IMR-90 (cell line): ENCODE measurements around the gene CCL4. TPM values are rescaled to one million over a fixed set of nuclear protein-coding genes. Genes with fewer than 3 reads are reported as not detected.

Experiments used
- ATAC-seq: fragments of 200-7000 bp; cut with Tn5 transposase; 2 replicates; pipeline ENCODE4 v1.9.1; 2020; ENCODE audit warnings: low read depth, mild to moderate bottlenecking, moderate library complexity
- BruUV-seq: library from RNA; stranded (reverse); fragments of 400-500 nt; replicated peaks from 2 replicates; lab custom pipeline; 2021; lab: Mats Ljungman, UMichigan
- CTCF ChIA-PET: fragments of 300-600 bp; formaldehyde crosslinking; extraction: SDS; loops from one replicate; lab custom pipeline; 2021; ENCODE audit warnings: antibody characterized with exemption; lab: Yijun Ruan, JAX
- POLR2A ChIA-PET: fragments of 300-600 bp; sonication (Branson Sonifier 250); formaldehyde crosslinking; loops from one replicate; lab custom pipeline; 2022; ENCODE audit warnings: antibody characterized with exemption; ENCODE audit not compliant: unreplicated experiment; lab: Charles Lee
- DNase-seq: peaks from one replicate; pipeline ENCODE4 v3.0.0; 2013
- H2AFZ ChIP-seq: replicated peaks from 2 replicates; pipeline ENCODE3; 2013; ENCODE audit warnings: low read length, mild to moderate bottlenecking; ENCODE audit not compliant: poor library complexity
- H2AK5ac ChIP-seq: 2 replicates; pipeline ENCODE4 v1.6.1; 2013; ENCODE audit warnings: low read depth, low read length, inconsistent platforms
- H2AK9ac ChIP-seq: replicated peaks from 2 replicates; pipeline ENCODE3; 2013; ENCODE audit warnings: mild to moderate bottlenecking, low read depth, low read length, moderate library complexity; ENCODE audit not compliant: poor library complexity
- H2BK120ac ChIP-seq: 2 replicates; pipeline ENCODE4 v1.6.1; 2013; ENCODE audit warnings: low read depth, low read length, inconsistent platforms
- H2BK15ac ChIP-seq: 3 replicates; pipeline ENCODE4 v1.6.1; 2013; ENCODE audit warnings: low read depth, low read length, inconsistent platforms
- H2BK20ac ChIP-seq: 2 replicates; pipeline ENCODE4 v1.6.1; 2013; ENCODE audit warnings: low read depth, mild to moderate bottlenecking, inconsistent platforms, low read length, moderate library complexity
- H2BK5ac ChIP-seq: 2 replicates; pipeline ENCODE4 v1.6.1; 2013; ENCODE audit warnings: mild to moderate bottlenecking, low read depth, low read length, inconsistent platforms; ENCODE audit not compliant: poor library complexity, severe bottlenecking
- H3K14ac ChIP-seq: replicated peaks from 2 replicates; pipeline ENCODE4 v1.6.1; 2013; ENCODE audit warnings: low read depth, low read length, inconsistent platforms
- H3K18ac ChIP-seq: 2 replicates; pipeline ENCODE4 v1.6.1; 2013; ENCODE audit warnings: low read depth, low read length, control low read depth
- H3K23ac ChIP-seq: 2 replicates; pipeline ENCODE4 v1.6.1; 2013; ENCODE audit warnings: low read depth, low read length, inconsistent platforms
- H3K27ac ChIP-seq: 2 replicates; pipeline ENCODE4 v1.5.1; 2013; ENCODE audit warnings: mild to moderate bottlenecking, control low read depth, low read length; ENCODE audit not compliant: insufficient read depth
- H3K27me3 ChIP-seq: 2 replicates; pipeline ENCODE4 v1.6.1; 2013; ENCODE audit warnings: low read length; ENCODE audit not compliant: control insufficient read depth, insufficient read depth
- H3K36me3 ChIP-seq: 2 replicates; pipeline ENCODE4 v1.6.1; 2013; ENCODE audit warnings: low read length, mixed read lengths; ENCODE audit not compliant: control insufficient read depth, insufficient read depth
- H3K4ac ChIP-seq: 2 replicates; pipeline ENCODE4 v1.6.1; 2013; ENCODE audit warnings: low read depth, low read length, inconsistent platforms
- H3K4me1 ChIP-seq: 2 replicates; pipeline ENCODE4 v1.6.1; 2013; ENCODE audit warnings: low read length, mixed read lengths; ENCODE audit not compliant: control insufficient read depth, insufficient read depth
- H3K4me2 ChIP-seq: 2 replicates; pipeline ENCODE4 v1.6.1; 2013; ENCODE audit warnings: low read depth, mild to moderate bottlenecking, control low read depth, low read length, moderate library complexity
- H3K4me3 ChIP-seq: 2 replicates; pipeline ENCODE4 v1.5.1; 2013; ENCODE audit warnings: low read depth, mild to moderate bottlenecking, control low read depth, low read length, moderate library complexity; ENCODE audit not compliant: insufficient read depth
- H3K56ac ChIP-seq: 2 replicates; pipeline ENCODE4 v1.6.1; 2013; ENCODE audit warnings: low read length, inconsistent platforms; ENCODE audit not compliant: insufficient read depth; ENCODE audit errors: extremely low read depth
- H3K79me1 ChIP-seq, 2 experiments: 2 replicates each; pipeline ENCODE4 v1.6.1; 2013; ENCODE audit warnings: low read length in 2 of 2, inconsistent platforms in 1 of 2, low read depth in 1 of 2
- H3K9ac ChIP-seq: 2 replicates; pipeline ENCODE4 v1.6.1; 2013; ENCODE audit warnings: low read depth, low read length, control low read depth
- H3K9me1 ChIP-seq: 2 replicates; pipeline ENCODE4 v1.6.1; 2013; ENCODE audit warnings: low read length, inconsistent platforms; ENCODE audit not compliant: insufficient read depth
- H3K9me3 ChIP-seq: 2 replicates; pipeline ENCODE4 v1.6.1; 2013; ENCODE audit warnings: low read length; ENCODE audit not compliant: control insufficient read depth, insufficient read depth
- H4K20me1 ChIP-seq: 2 replicates; pipeline ENCODE4 v1.6.1; 2013; ENCODE audit warnings: low read length, inconsistent platforms; ENCODE audit not compliant: insufficient read depth
- H4K5ac ChIP-seq: 2 replicates; pipeline ENCODE4 v1.6.1; 2013; ENCODE audit warnings: mild to moderate bottlenecking, low read depth, low read length, control low read depth
- H4K8ac ChIP-seq, 2 experiments: 2 replicates each; pipeline ENCODE4 v1.6.1; 2013; ENCODE audit warnings: low read depth in 2 of 2, low read length in 2 of 2, control low read depth in 1 of 2, inconsistent platforms in 1 of 2
- H4K91ac ChIP-seq: 2 replicates; pipeline ENCODE4 v1.6.1; 2013; ENCODE audit warnings: low read depth, low read length, inconsistent platforms; ENCODE audit not compliant: insufficient read depth
- BHLHE40 ChIP-seq: fragments of 150-350 bp; IDR thresholded peaks from 2 replicates; pipeline ENCODE4 v1.6.1; 2016; ENCODE audit warnings: mild to moderate bottlenecking, low read depth, low read length
- CHD1 ChIP-seq: IDR thresholded peaks from 2 replicates; pipeline ENCODE4 v1.6.1; 2012; ENCODE audit warnings: low read depth, low read length, improper control_type of control experiment
- MAZ ChIP-seq: IDR thresholded peaks from 2 replicates; pipeline ENCODE4 v1.6.1; 2012; ENCODE audit warnings: low read depth, mild to moderate bottlenecking, low read length, improper control_type of control experiment, moderate library complexity, borderline replicate concordance
- MXI1 ChIP-seq: IDR thresholded peaks from 2 replicates; pipeline ENCODE4 v1.6.1; 2012; ENCODE audit warnings: low read depth, mild to moderate bottlenecking, low read length, moderate library complexity, borderline replicate concordance
- POLR2A ChIP-seq: IDR thresholded peaks from 2 replicates; pipeline ENCODE4 v1.6.1; 2012; ENCODE audit warnings: mild to moderate bottlenecking, low read depth, low read length
- RFX5 ChIP-seq: IDR thresholded peaks from 2 replicates; pipeline ENCODE4 v1.8.0; 2012; ENCODE audit warnings: low read depth, mild to moderate bottlenecking, low read length, moderate library complexity
- SMC3 ChIP-seq: fragments of 150-350 bp; IDR thresholded peaks from 2 replicates; pipeline ENCODE4 v1.6.1; 2016; ENCODE audit warnings: low read depth, mild to moderate bottlenecking, antibody characterized with exemption, low read length, moderate library complexity
- WGBS, 2 experiments: methylation state at CpG; one replicate each; pipeline versions ENCODE4 v1.1.5 to v1.1.7; 2013; ENCODE audit warnings: missing lambda C conversion rate in 2 of 2; ENCODE audit not compliant: insufficient read length in 1 of 2; ENCODE audit errors: extremely low coverage in 2 of 2; 5-methylcytosine and 5-hydroxymethylcytosine counted together
- dilution Hi-C: fragments of 300-500 bp; cut with HindIII; formaldehyde crosslinking; loops from one replicate; pipeline ENCODE4 v1.14.3; 2018; ENCODE audit warnings: low sequenced_read_pairs; ENCODE audit not compliant: unreplicated experiment
- in situ Hi-C: fragments of 300-500 bp; cut with MboI; formaldehyde crosslinking; loops from 3 replicates; pipeline ENCODE4 v1.14.3; 2019; ENCODE audit warnings: low sequenced_read_pairs, inconsistent platforms, mixed read lengths
- intact Hi-C: fragments of 100-400 bp; cut with micrococcal nuclease; formaldehyde crosslinking; loops from 2 replicates; pipeline ENCODE4 v1.10.0; 2022
- polyA plus RNA-seq, 3 experiments: library from polyadenylated mRNA; depleted of rRNA; stranded (reverse); fragments of >200 nt; gene quantifications; 2 replicates each; pipeline ENCODE4 v1.2.3, GENCODE V29; 2012; ENCODE audit warnings: low replicate concordance in 1 of 3
- total RNA-seq: library from RNA; depleted of rRNA; stranded (reverse); fragments of >200 nt; gene quantifications from 2 replicates; pipeline ENCODE4 v1.2.3, GENCODE V29; 2012
- TF ChIP-seq, protein P1 (sequence below): conservative IDR thresholded peaks from 2 replicates; pipeline ENCODE4 v1.5.1; 2012; ENCODE audit warnings: mild to moderate bottlenecking, low read depth, low read length, improper control_type of control experiment

The CCL4 gene
- total and polyA plus RNA-seq, 2 of the 4 experiments (the other 2 are of a cell fraction) = not detected

DNA sequence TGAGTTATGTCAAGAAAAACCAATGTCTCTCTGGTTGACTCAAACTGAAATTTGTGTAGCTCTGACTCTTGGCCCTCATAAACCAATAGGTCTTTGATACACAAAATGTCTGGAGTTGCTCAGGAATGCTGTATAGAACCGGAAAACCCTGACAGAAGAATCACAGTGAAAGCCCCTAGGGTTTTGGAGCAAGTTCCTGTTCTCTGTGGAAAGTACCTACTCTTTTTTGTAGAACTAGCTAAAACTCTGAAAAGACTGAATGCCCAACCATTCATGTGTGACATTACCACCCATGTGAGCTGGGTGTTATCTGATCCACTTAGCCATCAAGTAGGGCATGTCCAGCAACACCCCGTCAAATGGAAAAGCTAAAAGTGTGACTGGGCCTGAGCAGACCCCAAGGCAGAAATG lies 28.8 kb downstream of the CCL4 start:
- Histone ChIP-seq H3K14ac (no peak overlapping the region), H2BK5ac (no peak overlapping the region), H4K91ac (no peak overlapping the region), H3K27ac (no peak overlapping the region), H3K9me3 (no peaks in the 10 kb centered on the region), H3K18ac (no peak overlapping the region), H2BK120ac (no peak overlapping the region), H4K8ac (no peak overlapping the region), H2AFZ (no peak overlapping the region), H3K79me1 (no peaks in the 10 kb centered on the region), H4K5ac (no peak overlapping the region), H3K9ac (no peak overlapping the region), H3K4ac (no peak overlapping the region), H4K20me1 (no peaks in the 10 kb centered on the region), H3K56ac (no peak overlapping the region), H3K23ac (no peak overlapping the region), H2BK20ac (no peak overlapping the region), H2AK5ac (no peak overlapping the region), H2BK15ac (no peak overlapping the region), H3K4me2 (no peak overlapping the region), H3K4me1 (no peaks in the 10 kb centered on the region), H2AK9ac (no peak overlapping the region), H3K36me3 (no peaks in the 10 kb centered on the region), H3K9me1 (no peaks in the 10 kb centered on the region), H3K27me3 (no peaks in the 10 kb centered on the region), H3K4me3 (no peak overlapping the region)
- ChIA-PET CTCF (interaction anchor here (1.4 to 1.7 kb wide), 2 partner anchors 14 to 17 kb away, joined by 5 read pairs; no protein-coding TSS in a partner anchor), POLR2A (no interaction called here)
- in situ Hi-C loops (no loop called here), intact Hi-C loops (no loop called here), dilution Hi-C loops (no loop called here)
- no TSS peak for BruUV-seq
- WGBS, 2 experiments = no CpG with 5 or more reads among the region's 2 CpGs
- TF ChIP-seq RFX5 (no peak), BHLHE40 (no peak), POLR2A (no peak), MAZ (no peak), SMC3 (no peak), CHD1 (no peak), MXI1 (no peak)
- TF ChIP-seq, protein P1, sequence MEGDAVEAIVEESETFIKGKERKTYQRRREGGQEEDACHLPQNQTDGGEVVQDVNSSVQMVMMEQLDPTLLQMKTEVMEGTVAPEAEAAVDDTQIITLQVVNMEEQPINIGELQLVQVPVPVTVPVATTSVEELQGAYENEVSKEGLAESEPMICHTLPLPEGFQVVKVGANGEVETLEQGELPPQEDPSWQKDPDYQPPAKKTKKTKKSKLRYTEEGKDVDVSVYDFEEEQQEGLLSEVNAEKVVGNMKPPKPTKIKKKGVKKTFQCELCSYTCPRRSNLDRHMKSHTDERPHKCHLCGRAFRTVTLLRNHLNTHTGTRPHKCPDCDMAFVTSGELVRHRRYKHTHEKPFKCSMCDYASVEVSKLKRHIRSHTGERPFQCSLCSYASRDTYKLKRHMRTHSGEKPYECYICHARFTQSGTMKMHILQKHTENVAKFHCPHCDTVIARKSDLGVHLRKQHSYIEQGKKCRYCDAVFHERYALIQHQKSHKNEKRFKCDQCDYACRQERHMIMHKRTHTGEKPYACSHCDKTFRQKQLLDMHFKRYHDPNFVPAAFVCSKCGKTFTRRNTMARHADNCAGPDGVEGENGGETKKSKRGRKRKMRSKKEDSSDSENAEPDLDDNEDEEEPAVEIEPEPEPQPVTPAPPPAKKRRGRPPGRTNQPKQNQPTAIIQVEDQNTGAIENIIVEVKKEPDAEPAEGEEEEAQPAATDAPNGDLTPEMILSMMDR = no peak
- DNase-seq = no peak
- ATAC-seq = no peak
